Activated B cell treated with CpG ODN at 0.5 μM for 24 hours (primary cell): ENCODE measurements around the gene PKD2. TPM values are rescaled to one million over a fixed set of nuclear protein-coding genes. Genes with fewer than 3 reads are reported as not detected.
A peak's percentile ranks its signal among the peaks of the same experiment; 100 is the strongest.

ENCODE experiments used
- ATAC-seq: fragments of 200-7000 bp; cut with Tn5 transposase; one replicate; pipeline ENCODE4 v1.10.0; 2021; ENCODE audit warnings: low read depth, mild to moderate bottlenecking, moderate library complexity
- CTCF ChIA-PET: fragments of 350-600 bp; sonication (Branson Sonifier 250); formaldehyde crosslinking; loops from one replicate; lab custom pipeline; 2021; ENCODE audit warnings: antibody characterized with exemption; lab: Charles Lee
- POLR2A ChIA-PET: fragments of 350-600 bp; sonication (Branson Sonifier 250); formaldehyde crosslinking; loops from one replicate; lab custom pipeline; 2021; ENCODE audit warnings: antibody characterized with exemption; lab: Charles Lee
- DNase-seq: peaks from one replicate; pipeline ENCODE4 v3.0.0; 2022
- H3K27ac Mint-ChIP-seq: one replicate; pipeline ENCODE4 v1.8.0; 2020; ENCODE audit warnings: mixed read lengths
- H3K27me3 Mint-ChIP-seq: one replicate; pipeline ENCODE4 v1.8.0; 2021; ENCODE audit warnings: mixed read lengths
- H3K36me3 Mint-ChIP-seq: one replicate; pipeline ENCODE4 v1.8.0; 2021; ENCODE audit warnings: low read depth, mixed read lengths
- H3K4me1 Mint-ChIP-seq: one replicate; pipeline ENCODE4 v1.8.0; 2021; ENCODE audit warnings: mixed read lengths
- H3K4me3 Mint-ChIP-seq: one replicate; pipeline ENCODE4 v1.8.0; 2020; ENCODE audit warnings: mild to moderate bottlenecking, mixed read lengths
- H3K9me3 Mint-ChIP-seq: one replicate; pipeline ENCODE4 v1.8.0; 2020; ENCODE audit warnings: mixed read lengths
- intact Hi-C: fragments of 100-400 bp; cut with micrococcal nuclease; formaldehyde crosslinking; loops from one replicate; pipeline ENCODE4 v1.15.1; 2024
- total RNA-seq: library from RNA; stranded (reverse); gene quantifications from 2 replicates; pipeline ENCODE4 v1.2.3, GENCODE V29; 2022
- TF ChIP-seq, protein P1 (sequence below): fragments of 200-600 bp; IDR thresholded peaks from one replicate; pipeline ENCODE4 v1.8.0; 2022; ENCODE audit warnings: antibody characterized with exemption, mild to moderate bottlenecking

PKD2 gene
- total RNA-seq: 4.2 and 6.2 TPM in 2 replicates

DNA sequence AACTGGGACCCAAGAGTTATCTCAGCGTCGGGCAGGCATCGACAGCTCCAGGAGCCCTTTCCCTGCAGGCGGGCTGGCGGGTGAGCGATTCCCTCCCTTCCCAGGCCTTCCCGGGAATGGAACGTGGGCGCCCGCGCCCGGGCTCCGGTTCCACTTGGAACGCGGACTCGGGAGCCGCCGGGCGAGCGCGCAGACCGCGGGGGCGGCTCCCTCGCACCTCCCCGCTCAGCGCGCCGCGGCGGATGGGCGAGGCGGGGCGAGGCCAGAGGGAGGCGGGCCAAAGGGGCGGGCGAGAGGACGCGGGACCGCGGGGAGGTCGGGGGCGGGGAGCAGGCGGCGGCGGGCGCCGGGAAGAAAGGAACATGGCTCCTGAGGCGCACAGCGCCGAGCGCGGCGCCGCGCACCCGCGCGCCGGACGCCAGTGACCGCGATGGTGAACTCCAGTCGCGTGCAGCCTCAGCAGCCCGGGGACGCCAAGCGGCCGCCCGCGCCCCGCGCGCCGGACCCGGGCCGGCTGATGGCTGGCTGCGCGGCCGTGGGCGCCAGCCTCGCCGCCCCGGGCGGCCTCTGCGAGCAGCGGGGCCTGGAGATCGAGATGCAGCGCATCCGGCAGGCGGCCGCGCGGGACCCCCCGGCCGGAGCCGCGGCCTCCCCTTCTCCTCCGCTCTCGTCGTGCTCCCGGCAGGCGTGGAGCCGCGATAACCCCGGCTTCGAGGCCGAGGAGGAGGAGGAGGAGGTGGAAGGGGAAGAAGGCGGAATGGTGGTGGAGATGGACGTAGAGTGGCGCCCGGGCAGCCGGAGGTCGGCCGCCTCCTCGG, at the start of gene PKD2:
Gene PKD2, plus strand, starts transcription at position 332 of the 818 bp plus-strand sequence. Its CDS starts 99 bp downstream, at position 431.
- Mint-ChIP-seq H3K27ac (peak within 1 kb of the TSS; percentile 47), H3K9me3 (no peaks in the 10 kb centered on the region), H3K27me3 (peaks cover 4% of the 10 kb centered on the region), H3K4me3 (peak within 1 kb of the TSS; percentile 87), H3K36me3 (no peaks in the 10 kb centered on the region), H3K4me1 (peaks cover 23% of the 10 kb centered on the region)
- ATAC-seq (peak; percentile 94), DNase-seq (peak; percentile 61)
- TF ChIP-seq, protein P1, sequence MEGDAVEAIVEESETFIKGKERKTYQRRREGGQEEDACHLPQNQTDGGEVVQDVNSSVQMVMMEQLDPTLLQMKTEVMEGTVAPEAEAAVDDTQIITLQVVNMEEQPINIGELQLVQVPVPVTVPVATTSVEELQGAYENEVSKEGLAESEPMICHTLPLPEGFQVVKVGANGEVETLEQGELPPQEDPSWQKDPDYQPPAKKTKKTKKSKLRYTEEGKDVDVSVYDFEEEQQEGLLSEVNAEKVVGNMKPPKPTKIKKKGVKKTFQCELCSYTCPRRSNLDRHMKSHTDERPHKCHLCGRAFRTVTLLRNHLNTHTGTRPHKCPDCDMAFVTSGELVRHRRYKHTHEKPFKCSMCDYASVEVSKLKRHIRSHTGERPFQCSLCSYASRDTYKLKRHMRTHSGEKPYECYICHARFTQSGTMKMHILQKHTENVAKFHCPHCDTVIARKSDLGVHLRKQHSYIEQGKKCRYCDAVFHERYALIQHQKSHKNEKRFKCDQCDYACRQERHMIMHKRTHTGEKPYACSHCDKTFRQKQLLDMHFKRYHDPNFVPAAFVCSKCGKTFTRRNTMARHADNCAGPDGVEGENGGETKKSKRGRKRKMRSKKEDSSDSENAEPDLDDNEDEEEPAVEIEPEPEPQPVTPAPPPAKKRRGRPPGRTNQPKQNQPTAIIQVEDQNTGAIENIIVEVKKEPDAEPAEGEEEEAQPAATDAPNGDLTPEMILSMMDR: no peak
- POLR2A ChIA-PET: no interaction called here
- intact Hi-C loops: loop anchor here (1.0 to 5.0 kb wide), 3 partner anchors 277 to 450 kb away; partner anchors contain the start of genes HERC5 and PPM1K
- CTCF ChIA-PET: no interaction called here

DNA sequence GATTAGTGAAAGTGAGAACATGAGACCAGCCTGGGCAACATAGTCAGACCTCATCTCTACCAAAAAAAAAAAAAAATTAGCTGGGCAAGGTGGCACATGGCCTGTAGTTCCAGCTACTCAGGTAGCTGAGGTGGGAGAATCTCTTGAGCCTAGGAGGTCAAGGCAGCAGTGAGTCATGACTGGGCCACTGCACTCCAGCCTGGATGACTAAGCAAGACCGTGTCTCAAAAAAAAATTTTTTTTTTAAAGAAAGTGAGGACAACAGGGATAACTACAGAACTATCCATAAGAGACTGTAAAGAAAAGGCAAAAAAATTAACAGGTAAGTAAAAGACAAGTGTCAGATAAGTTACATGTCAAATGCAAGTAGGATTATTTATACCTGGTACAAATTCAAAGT, 45.4 kb upstream of the PKD2 start:
- DNase-seq (no peak), ATAC-seq (no peak)
- no peaks in the 10 kb centered on the region for H3K27me3 Mint-ChIP-seq
- CTCF ChIA-PET: interaction anchor here (4.3 kb wide), 1 partner anchor 12 kb away, joined by 13 read pairs; no protein-coding TSS in a partner anchor
- H3K27ac Mint-ChIP-seq: no peak overlapping the region
- no peak overlapping the region for H3K4me3 Mint-ChIP-seq
- H3K9me3 Mint-ChIP-seq: no peaks in the 10 kb centered on the region
- POLR2A ChIA-PET: no interaction called here
- no peaks in the 10 kb centered on the region for H3K4me1 Mint-ChIP-seq
- intact Hi-C loops: no loop called here
- H3K36me3 Mint-ChIP-seq: no peaks in the 10 kb centered on the region
- TF ChIP-seq, protein P1: no peak

DNA sequence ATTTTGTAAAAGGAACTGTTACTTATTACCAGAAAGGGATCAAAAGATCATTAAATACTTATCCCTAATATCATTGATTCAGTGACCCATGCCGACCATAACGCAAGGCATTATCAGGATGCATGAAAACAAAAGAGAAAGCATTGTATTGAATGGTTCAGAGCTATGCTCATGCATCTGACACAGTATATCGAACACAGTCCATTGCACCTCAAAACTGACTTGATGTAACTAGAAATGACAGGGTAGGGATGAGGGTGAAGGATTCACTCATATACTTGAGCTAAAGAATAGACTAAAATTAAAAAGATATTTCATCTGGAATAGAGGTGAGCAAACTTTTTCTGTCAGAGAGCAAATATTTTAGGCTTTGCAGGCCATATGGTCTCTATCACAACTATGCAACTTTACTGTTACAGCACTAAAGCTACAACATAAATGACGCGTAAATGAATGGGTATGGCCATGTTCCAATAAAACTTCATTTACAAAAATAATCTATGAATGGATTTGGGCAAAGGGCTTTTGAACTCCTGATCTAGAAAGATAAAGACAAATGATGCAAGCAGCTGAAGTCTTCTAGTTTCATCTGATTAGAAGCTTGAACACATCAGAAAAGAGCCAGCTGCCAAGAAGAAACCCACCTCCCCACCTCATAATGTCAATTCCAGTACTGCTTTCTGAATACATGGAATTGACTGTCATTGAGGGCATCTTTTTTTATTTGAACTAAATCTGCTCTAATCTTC, 44.9 kb upstream of the PKD2 start:
- DNase-seq (no peak), ATAC-seq (no peak)
- Mint-ChIP-seq H3K9me3 (no peaks in the 10 kb centered on the region), H3K27me3 (no peaks in the 10 kb centered on the region), H3K36me3 (no peaks in the 10 kb centered on the region), H3K4me1 (no peaks in the 10 kb centered on the region), H3K4me3 (no peak overlapping the region), H3K27ac (no peak overlapping the region)
- intact Hi-C loops: no loop called here
- ChIA-PET CTCF (interaction anchor here (4.3 kb wide), 1 partner anchor 11 kb away, joined by 13 read pairs; no protein-coding TSS in a partner anchor), POLR2A (no interaction called here)
- TF ChIP-seq, protein P1: no peak

DNA sequence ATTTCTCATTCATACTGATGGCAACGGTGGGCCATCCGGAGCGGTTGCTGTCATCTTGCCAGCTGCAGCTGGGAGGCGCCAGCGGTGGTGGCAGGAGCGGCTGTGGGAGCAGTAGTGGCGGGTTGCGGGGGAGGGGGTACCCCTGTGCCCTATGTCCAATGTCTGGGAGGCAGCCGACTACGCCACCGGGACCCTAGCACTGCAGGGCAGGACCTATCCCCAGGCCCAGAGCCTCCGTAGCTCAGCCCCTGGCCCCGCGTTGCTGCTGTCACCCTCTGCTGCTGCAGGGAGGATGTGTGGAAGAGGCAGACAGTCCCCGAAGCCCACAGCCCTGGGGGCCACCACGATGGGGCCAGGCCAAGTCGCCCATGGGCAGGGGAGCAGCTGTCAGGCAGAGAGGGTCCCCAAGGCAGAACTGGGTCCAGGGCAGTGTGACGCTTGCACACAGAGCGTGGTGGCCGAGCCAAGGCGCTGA, 41.9 kb upstream of the PKD2 start:
- ChIA-PET POLR2A (no interaction called here), CTCF (no interaction called here)
- DNase-seq (no peak), ATAC-seq (no peak)
- no peak overlapping the region for H3K27ac Mint-ChIP-seq
- intact Hi-C loops: no loop called here
- H3K9me3 Mint-ChIP-seq: no peaks in the 10 kb centered on the region
- no peaks in the 10 kb centered on the region for H3K36me3 Mint-ChIP-seq
- H3K4me1 Mint-ChIP-seq: no peaks in the 10 kb centered on the region
- TF ChIP-seq, protein P1: no peak
- no peak overlapping the region for H3K4me3 Mint-ChIP-seq
- peaks cover 2% of the 10 kb centered on the region for H3K27me3 Mint-ChIP-seq

DNA sequence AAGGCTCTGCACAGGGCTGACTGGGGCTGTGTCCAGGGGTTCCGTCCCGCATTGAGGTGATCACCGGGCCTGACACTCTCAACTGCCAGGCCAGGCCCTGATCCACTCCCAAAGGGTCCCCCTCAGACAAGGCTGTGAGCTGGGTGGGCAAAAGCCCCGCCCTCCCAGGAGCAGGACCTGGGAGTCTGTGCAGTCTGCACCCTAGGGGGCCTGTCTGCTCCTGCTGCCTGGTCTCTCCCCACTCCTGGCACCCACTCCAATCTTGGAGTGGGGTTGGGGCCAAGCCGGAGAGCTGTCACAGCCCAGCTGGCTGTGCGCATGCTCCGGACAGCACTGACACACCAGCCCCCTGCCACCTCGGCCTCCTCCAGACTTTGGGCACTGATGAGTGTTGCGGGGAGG, 41.3 kb upstream of the PKD2 start:
- peaks cover 3% of the 10 kb centered on the region for H3K27me3 Mint-ChIP-seq
- no peak for ATAC-seq
- intact Hi-C loops: no loop called here
- DNase-seq: no peak
- H3K36me3 Mint-ChIP-seq: no peaks in the 10 kb centered on the region
- H3K27ac Mint-ChIP-seq: no peak overlapping the region
- no peaks in the 10 kb centered on the region for H3K9me3 Mint-ChIP-seq
- TF ChIP-seq, protein P1: no peak
- ChIA-PET POLR2A (no interaction called here), CTCF (no interaction called here)
- no peaks in the 10 kb centered on the region for H3K4me1 Mint-ChIP-seq
- no peak overlapping the region for H3K4me3 Mint-ChIP-seq
